KMS-11 (cell line): ENCODE measurements around the gene TMEM205.

Source experiments
- H2AFZ ChIP-seq: fragments of 200-600 bp; sonication (generic); 2 replicates; pipeline ENCODE4 v1.6.1; 2016; ENCODE audit warnings: antibody characterized with exemption, mixed run types, low read depth
- H3K27ac ChIP-seq: fragments of 200-600 bp; sonication (generic); 2 replicates; pipeline ENCODE4 v1.6.1; 2016; ENCODE audit warnings: mild to moderate bottlenecking, mixed run types
- H3K27me3 ChIP-seq: fragments of 200-600 bp; sonication (generic); 2 replicates; pipeline ENCODE4 v1.6.1; 2017; ENCODE audit warnings: mild to moderate bottlenecking, low read depth, mixed run types, moderate library complexity; ENCODE audit not compliant: insufficient read depth
- H3K36me3 ChIP-seq: fragments of 200-600 bp; sonication (generic); 2 replicates; pipeline ENCODE4 v1.6.1; 2017; ENCODE audit warnings: mild to moderate bottlenecking, mixed run types; ENCODE audit not compliant: insufficient read depth
- H3K4me1 ChIP-seq: fragments of 200-600 bp; sonication (generic); 2 replicates; pipeline ENCODE4 v1.6.1; 2016; ENCODE audit warnings: mild to moderate bottlenecking, low read depth, mixed run types; ENCODE audit not compliant: poor library complexity, severe bottlenecking
- H3K4me2 ChIP-seq: fragments of 200-600 bp; sonication (generic); 2 replicates; pipeline ENCODE4 v1.7.0; 2016; ENCODE audit warnings: mild to moderate bottlenecking, mixed run types
- H3K4me3 ChIP-seq: fragments of 200-600 bp; sonication (generic); IDR thresholded peaks from 2 replicates; pipeline ENCODE4 v1.6.1; 2017; ENCODE audit warnings: low read depth, low read length, mixed read lengths; ENCODE audit not compliant: insufficient read depth
- H3K79me2 ChIP-seq: fragments of 200-600 bp; sonication (generic); 2 replicates; pipeline ENCODE4 v1.6.1; 2016; ENCODE audit warnings: low read depth, mixed run types; ENCODE audit not compliant: insufficient read depth
- H3K9ac ChIP-seq: fragments of 200-600 bp; sonication (generic); 2 replicates; pipeline ENCODE4 v1.6.1; 2016; ENCODE audit warnings: mild to moderate bottlenecking, mixed run types
- H4K20me1 ChIP-seq: fragments of 200-600 bp; sonication (generic); 2 replicates; pipeline ENCODE4 v1.6.1; 2016; ENCODE audit warnings: mild to moderate bottlenecking, mixed run types; ENCODE audit not compliant: insufficient read depth
- CTCF ChIP-seq: fragments of 200-600 bp; sonication (generic); conservative IDR thresholded peaks from 2 replicates; pipeline ENCODE4 v1.6.1; 2017; ENCODE audit warnings: low read depth, mild to moderate bottlenecking, antibody characterized with exemption, low read length, moderate library complexity, mixed read lengths

Gene TMEM205

GRCh38 chr19:11375143-11375948 lies 29.3 kb upstream of the TMEM205 start:
- peak overlapping the region; percentile 31 for H3K4me2 ChIP-seq
- no peaks in the 10 kb centered on the region for H3K27me3 ChIP-seq
- H3K4me1 ChIP-seq = peaks cover 27% of the 10 kb centered on the region
- H3K9ac ChIP-seq = no peak overlapping the region
- H3K79me2 ChIP-seq = no peaks in the 10 kb centered on the region
- no peaks in the 10 kb centered on the region for H3K36me3 ChIP-seq
- H3K27ac ChIP-seq = peak overlapping the region; percentile 9; the same call in 1 of the 2 replicates
- no peak overlapping the region for H3K4me3 ChIP-seq
- H4K20me1 ChIP-seq = no peaks in the 10 kb centered on the region
- peak overlapping the region; percentile 32; the same call in 1 of the 2 replicates for H2AFZ ChIP-seq
- TF ChIP-seq CTCF = no peak

- Histone ChIP-seq H3K27ac (peak within 1 kb of the TSS; percentile 70), H2AFZ (peak within 1 kb of the TSS; percentile 58), H3K27me3 (no peaks in the 10 kb centered on the region), H3K79me2 (no peaks in the 10 kb centered on the region), H3K4me1 (peaks cover 21% of the 10 kb centered on the region), H4K20me1 (no peaks in the 10 kb centered on the region), H3K36me3 (no peaks in the 10 kb centered on the region), H3K4me3 (no peak within 1 kb of the TSS), H3K4me2 (peak within 1 kb of the TSS; percentile 79), H3K9ac (peak within 1 kb of the TSS; percentile 76)
- no peak for TF ChIP-seq CTCF
Observed at GRCh38 chr19:11374433-11375142, 28.5 kb upstream of the TMEM205 start, which contains the start of gene SWSAP1. Gene SWSAP1, plus strand, starts transcription at chr19:11374666. Its CDS starts 15 bp downstream, at chr19:11374681.

GRCh38 chr19:11373885-11374432 lies 27.9 kb upstream of the TMEM205 start:
- Histone ChIP-seq H3K27me3 (no peaks in the 10 kb centered on the region), H3K4me3 (no peak overlapping the region), H2AFZ (peak overlapping the region; percentile 58), H3K79me2 (no peaks in the 10 kb centered on the region), H4K20me1 (no peaks in the 10 kb centered on the region), H3K27ac (no peak overlapping the region), H3K9ac (no peak overlapping the region; the same call in 1 of the 2 replicates), H3K36me3 (no peaks in the 10 kb centered on the region), H3K4me2 (peak overlapping the region; percentile 79), H3K4me1 (peaks cover 21% of the 10 kb centered on the region)
- TF ChIP-seq CTCF = no peak

- no peak overlapping the region for H2AFZ ChIP-seq
- no peak overlapping the region for H3K4me3 ChIP-seq
- H3K27me3 ChIP-seq = no peaks in the 10 kb centered on the region
- H3K79me2 ChIP-seq = no peaks in the 10 kb centered on the region
- H3K4me2 ChIP-seq = peak overlapping the region; percentile 79
- H3K27ac ChIP-seq = no peak overlapping the region
- no peak for TF ChIP-seq CTCF
- H3K4me1 ChIP-seq = peaks cover 21% of the 10 kb centered on the region
- H3K9ac ChIP-seq = no peak overlapping the region
- no peaks in the 10 kb centered on the region for H3K36me3 ChIP-seq
- no peaks in the 10 kb centered on the region for H4K20me1 ChIP-seq
Observed at GRCh38 chr19:11373166-11373884, 27.3 kb upstream of the TMEM205 start.
